OCI-LY7 (cell line): ENCODE data around the gene SPRR2B.

Experiments used
- EZH2phosphoT487 ChIP-seq: fragments of 200-600 bp; sonication (generic); IDR thresholded peaks from 2 replicates; pipeline ENCODE4 v1.6.1; 2018; ENCODE audit warnings: low read depth, borderline replicate concordance, mild to moderate bottlenecking, mixed run types, antibody characterized with exemption, low read length, moderate library complexity, mixed read lengths
- TF ChIP-seq, protein P1 (sequence below): fragments of 200-600 bp; sonication (generic); conservative IDR thresholded peaks from 2 replicates; pipeline ENCODE4 v1.5.1; 2014; ENCODE audit warnings: mild to moderate bottlenecking, antibody characterized with exemption, low read length, moderate library complexity, mixed read lengths

DNA sequence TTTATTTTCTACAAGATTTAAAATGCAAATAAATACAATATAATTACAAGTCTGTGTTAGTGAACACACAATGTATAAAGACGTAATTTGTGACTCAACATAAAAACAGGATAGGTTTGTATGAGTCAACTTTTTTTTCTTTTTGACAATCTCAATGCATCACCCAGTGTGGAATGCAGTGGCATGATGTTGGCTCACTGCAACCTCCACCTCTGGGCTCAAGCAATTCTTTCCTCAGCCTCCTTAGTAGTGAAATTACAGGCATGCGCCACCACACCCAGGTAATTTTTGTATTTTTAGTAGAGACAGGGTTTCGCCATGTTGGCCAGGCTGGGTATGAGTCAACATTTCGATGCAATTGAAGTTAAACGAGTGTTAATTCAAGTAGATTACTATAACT lies 28.8 kb upstream of the SPRR2B start:
- TF ChIP-seq, protein P1, sequence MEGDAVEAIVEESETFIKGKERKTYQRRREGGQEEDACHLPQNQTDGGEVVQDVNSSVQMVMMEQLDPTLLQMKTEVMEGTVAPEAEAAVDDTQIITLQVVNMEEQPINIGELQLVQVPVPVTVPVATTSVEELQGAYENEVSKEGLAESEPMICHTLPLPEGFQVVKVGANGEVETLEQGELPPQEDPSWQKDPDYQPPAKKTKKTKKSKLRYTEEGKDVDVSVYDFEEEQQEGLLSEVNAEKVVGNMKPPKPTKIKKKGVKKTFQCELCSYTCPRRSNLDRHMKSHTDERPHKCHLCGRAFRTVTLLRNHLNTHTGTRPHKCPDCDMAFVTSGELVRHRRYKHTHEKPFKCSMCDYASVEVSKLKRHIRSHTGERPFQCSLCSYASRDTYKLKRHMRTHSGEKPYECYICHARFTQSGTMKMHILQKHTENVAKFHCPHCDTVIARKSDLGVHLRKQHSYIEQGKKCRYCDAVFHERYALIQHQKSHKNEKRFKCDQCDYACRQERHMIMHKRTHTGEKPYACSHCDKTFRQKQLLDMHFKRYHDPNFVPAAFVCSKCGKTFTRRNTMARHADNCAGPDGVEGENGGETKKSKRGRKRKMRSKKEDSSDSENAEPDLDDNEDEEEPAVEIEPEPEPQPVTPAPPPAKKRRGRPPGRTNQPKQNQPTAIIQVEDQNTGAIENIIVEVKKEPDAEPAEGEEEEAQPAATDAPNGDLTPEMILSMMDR, result no peak
- TF ChIP-seq EZH2phosphoT487, result no peak
